Measurements from ENCODE around the gene ABCA1. TPM values are rescaled to one million over a fixed set of nuclear protein-coding genes. Genes with fewer than 3 reads are reported as not detected.
A peak's percentile ranks its signal among the peaks of the same experiment; 100 is the strongest.

The ABCA1 gene
- total and polyA plus RNA-seq, 3 donors from 2014 or later: 8.5 to 57.9 (median 42.0) TPM

DNA sequence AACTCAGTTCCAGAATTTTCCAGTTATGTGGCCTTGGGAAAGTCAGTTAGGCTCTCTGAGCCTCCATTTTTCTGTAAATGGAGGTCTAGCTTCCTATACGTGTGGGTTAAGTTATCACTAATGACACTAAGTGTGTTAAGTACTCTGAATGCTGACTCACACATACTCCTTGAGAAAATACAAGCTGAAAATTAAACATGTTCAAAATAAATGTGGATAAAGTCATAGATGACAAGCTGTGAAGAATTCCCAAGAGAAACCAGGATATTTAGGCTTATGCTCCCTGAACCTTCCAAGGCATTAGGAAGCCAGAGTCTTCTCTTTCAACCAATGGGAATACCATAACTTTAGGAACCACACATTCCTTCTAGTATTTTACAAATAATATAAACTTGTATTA lies 58.1 kb downstream of the ABCA1 start:
- intact Hi-C loops (cut with DNase I; ENCODE audit: low total_unique reads): loop anchor here (5.0 to 10.0 kb wide), 2 partner anchors 55 to 537 kb away; partner anchors contain the start of gene ABCA1
- Histone ChIP-seq H3K27me3 (no peaks in the 10 kb centered on the region), H3K27ac (peak overlapping the region; percentile 51 to 76), H3K4me3 (no peak overlapping the region), H3K4me1 (peaks cover 46% of the 10 kb centered on the region), H3K36me3 (ENCODE audit: low read depth, missing control alignments) (no peaks in the 10 kb centered on the region), H3K9me3 (no peaks in the 10 kb centered on the region)
- no peak for DNase-seq
- no peak for TF ChIP-seq POLR2A (IDR thresholded peaks at IDR 0.05)
- TF ChIP-seq, protein P1, sequence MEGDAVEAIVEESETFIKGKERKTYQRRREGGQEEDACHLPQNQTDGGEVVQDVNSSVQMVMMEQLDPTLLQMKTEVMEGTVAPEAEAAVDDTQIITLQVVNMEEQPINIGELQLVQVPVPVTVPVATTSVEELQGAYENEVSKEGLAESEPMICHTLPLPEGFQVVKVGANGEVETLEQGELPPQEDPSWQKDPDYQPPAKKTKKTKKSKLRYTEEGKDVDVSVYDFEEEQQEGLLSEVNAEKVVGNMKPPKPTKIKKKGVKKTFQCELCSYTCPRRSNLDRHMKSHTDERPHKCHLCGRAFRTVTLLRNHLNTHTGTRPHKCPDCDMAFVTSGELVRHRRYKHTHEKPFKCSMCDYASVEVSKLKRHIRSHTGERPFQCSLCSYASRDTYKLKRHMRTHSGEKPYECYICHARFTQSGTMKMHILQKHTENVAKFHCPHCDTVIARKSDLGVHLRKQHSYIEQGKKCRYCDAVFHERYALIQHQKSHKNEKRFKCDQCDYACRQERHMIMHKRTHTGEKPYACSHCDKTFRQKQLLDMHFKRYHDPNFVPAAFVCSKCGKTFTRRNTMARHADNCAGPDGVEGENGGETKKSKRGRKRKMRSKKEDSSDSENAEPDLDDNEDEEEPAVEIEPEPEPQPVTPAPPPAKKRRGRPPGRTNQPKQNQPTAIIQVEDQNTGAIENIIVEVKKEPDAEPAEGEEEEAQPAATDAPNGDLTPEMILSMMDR (IDR thresholded peaks at IDR 0.05): no peak
- 60 to 74% methylated on average over 1 of the region's 1 CpG for WGBS, 2 donors

DNA sequence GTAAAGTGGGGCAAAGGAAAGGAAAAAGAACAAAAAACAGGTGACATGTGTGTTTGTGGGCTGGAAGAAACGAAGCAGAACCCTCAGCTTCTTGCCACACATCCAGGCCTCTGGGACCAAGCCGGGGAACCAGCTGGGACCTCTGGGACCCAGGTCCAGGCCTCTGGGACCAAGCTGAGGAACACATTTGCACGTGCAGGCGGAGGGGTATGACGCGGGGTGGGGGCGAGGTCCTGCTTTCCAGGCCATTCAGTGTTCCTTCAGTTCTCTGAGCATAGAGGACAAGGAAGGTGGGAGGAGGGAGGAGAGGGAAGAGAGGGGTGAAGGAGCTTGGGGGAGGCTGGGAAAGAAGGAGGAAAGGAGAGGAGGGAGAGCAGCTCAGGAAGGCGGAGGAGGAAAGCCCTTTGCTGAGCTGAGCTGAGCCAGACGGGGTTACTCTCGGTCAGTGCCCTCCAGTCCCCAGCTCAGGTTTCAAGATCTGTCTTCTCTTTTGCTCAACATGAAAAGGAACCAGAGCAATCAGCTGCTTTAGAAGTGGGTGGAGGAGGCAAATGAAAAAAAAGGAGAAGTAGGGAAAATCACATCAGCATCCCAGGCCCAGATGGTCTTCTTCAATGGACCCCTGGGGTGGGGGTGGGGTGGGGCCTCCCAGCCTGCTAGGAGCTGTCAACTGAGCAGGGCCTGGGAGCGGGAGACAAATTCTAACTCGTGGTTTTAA lies 59.1 kb downstream of the ABCA1 start:
- Histone ChIP-seq H3K4me3 (no peak overlapping the region), H3K4me1 (peaks cover 52% of the 10 kb centered on the region), H3K27me3 (no peaks in the 10 kb centered on the region), H3K36me3 (ENCODE audit: low read depth, missing control alignments) (no peaks in the 10 kb centered on the region), H3K27ac (peak overlapping the region; percentile 51 to 76), H3K9me3 (no peaks in the 10 kb centered on the region)
- WGBS, 2 donors: 28 to 30% methylated on average over 12 of the region's 12 CpGs
- TF ChIP-seq POLR2A (IDR thresholded peaks at IDR 0.05): no peak
- TF ChIP-seq, protein P1 (IDR thresholded peaks at IDR 0.05): no peak
- DNase-seq: peak; percentile 88
- intact Hi-C loops (cut with DNase I; ENCODE audit: low total_unique reads): loop anchor here (5.0 to 10.0 kb wide), 2 partner anchors 56 to 538 kb away; partner anchors contain the start of gene ABCA1

DNA sequence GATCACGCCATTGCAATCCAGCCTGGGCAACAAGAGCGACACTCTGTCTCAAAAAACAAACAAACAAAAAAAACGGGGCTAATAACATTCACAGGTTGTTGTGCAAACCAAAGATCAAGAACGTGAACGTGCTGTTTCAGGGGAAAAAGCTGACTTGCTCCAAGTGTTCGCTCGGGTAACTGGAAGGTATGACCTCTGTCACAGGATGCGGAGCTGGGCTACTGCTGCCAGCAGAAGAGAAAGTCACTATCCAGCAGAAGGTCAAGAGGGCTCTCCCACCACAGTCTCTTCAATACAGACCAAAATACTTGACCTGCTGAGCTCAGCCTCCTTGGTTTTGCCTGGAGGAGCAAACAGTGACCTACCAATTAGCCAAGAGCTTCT lies 59.7 kb downstream of the ABCA1 start:
- peak overlapping the region; percentile 51 to 76 for H3K27ac ChIP-seq
- intact Hi-C loops (cut with DNase I; ENCODE audit: low total_unique reads): loop anchor here (5.0 to 10.0 kb wide), 2 partner anchors 57 to 539 kb away; partner anchors contain the start of gene ABCA1
- H3K4me1 ChIP-seq: peaks cover 52% of the 10 kb centered on the region
- peak; percentile 38 for DNase-seq
- TF ChIP-seq, protein P1 (IDR thresholded peaks at IDR 0.05): no peak
- no peak for TF ChIP-seq POLR2A (IDR thresholded peaks at IDR 0.05)
- H3K4me3 ChIP-seq: no peak overlapping the region
- H3K36me3 ChIP-seq (ENCODE audit: low read depth, missing control alignments): no peaks in the 10 kb centered on the region
- H3K27me3 ChIP-seq: no peaks in the 10 kb centered on the region
- no peaks in the 10 kb centered on the region for H3K9me3 ChIP-seq
- 45 to 60% methylated on average over 8 of the region's 8 CpGs for WGBS, 2 donors

DNA sequence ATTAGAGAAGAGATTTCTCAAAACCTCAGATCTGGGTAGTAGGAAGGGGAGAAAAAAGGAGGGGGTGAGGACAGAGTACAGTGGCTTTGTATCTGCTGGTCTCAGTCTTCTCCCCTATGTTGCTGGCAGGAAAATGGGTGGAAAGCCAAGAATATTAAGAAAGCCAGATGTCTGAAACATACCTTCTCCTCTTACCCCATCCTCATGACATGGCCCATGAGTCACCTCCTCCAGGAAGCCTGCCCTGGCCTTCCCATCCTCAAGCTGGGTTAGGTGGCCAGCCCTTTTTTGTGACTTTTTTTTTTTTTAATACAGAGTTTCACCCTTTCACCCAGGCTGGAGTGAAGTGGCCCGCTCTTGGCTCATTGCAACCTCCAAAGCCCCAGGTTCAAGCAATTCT lies 61.8 kb downstream of the ABCA1 start:
- Histone ChIP-seq H3K27me3 (no peaks in the 10 kb centered on the region), H3K4me1 (peaks cover 48% of the 10 kb centered on the region), H3K36me3 (ENCODE audit: low read depth, missing control alignments) (no peaks in the 10 kb centered on the region), H3K4me3 (no peak overlapping the region), H3K27ac (no peak overlapping the region), H3K9me3 (no peaks in the 10 kb centered on the region)
- WGBS, 2 donors: 100% methylated on average over 1 of the region's 1 CpG
- DNase-seq: no peak
- TF ChIP-seq, protein P1 (IDR thresholded peaks at IDR 0.05): no peak
- TF ChIP-seq POLR2A (IDR thresholded peaks at IDR 0.05): no peak
- intact Hi-C loops (cut with DNase I; ENCODE audit: low total_unique reads): loop anchor here (5.0 to 10.0 kb wide), 2 partner anchors 59 to 541 kb away; partner anchors contain the start of gene ABCA1
